NT2/D1 (cell line): Measurements from ENCODE around the gene ENSA.

Experiments used
- SUZ12 ChIP-seq: IDR thresholded peaks from 2 replicates; pipeline ENCODE4 v1.6.1; 2011; ENCODE audit not compliant: insufficient read length, insufficient read depth; ENCODE audit errors: extremely low read depth
- ZNF274 ChIP-seq: IDR thresholded peaks from 2 replicates; pipeline ENCODE4 v1.6.1; 2011; ENCODE audit warnings: mild to moderate bottlenecking, low read depth, low read length

- TF ChIP-seq ZNF274 = no peak
- TF ChIP-seq SUZ12 = no peak
These were observed 32.4 kb downstream of the ENSA start for GRCh38 chr1:150596976-150597375.
